ENCODE measurements around the gene ADAMTS2. TPM values are rescaled to one million over a fixed set of nuclear protein-coding genes. Genes with fewer than 3 reads are reported as not detected.

ADAMTS2 gene
- total RNA-seq, 1 donor from 2014 or later, result 23.5 TPM

GRCh38 chr5:179267671-179268083 lies 77.6 kb downstream of the ADAMTS2 start:
- Mint-ChIP-seq H3K27me3 (ENCODE audit: unreplicated experiment) (peaks cover 5% of the 10 kb centered on the region), H3K27ac (ENCODE audit: unreplicated experiment) (no peak overlapping the region), H3K36me3 (ENCODE audit: unreplicated experiment) (peaks cover 4% of the 10 kb centered on the region), H3K9me3 (ENCODE audit: unreplicated experiment) (peaks cover 2% of the 10 kb centered on the region), H3K4me3 (ENCODE audit: unreplicated experiment) (no peak overlapping the region), H3K4me1 (ENCODE audit: low read depth, unreplicated experiment) (peaks cover 16% of the 10 kb centered on the region)
- no peak for TF ChIP-seq CTCF (IDR thresholded peaks at IDR 0.05; ENCODE audit: partially characterized antibody, unreplicated experiment)
- peak; percentile 9 for DNase-seq

GRCh38 chr5:179267071-179267670 lies 78.1 kb downstream of the ADAMTS2 start:
- Mint-ChIP-seq H3K36me3 (ENCODE audit: unreplicated experiment) (peaks cover 4% of the 10 kb centered on the region), H3K9me3 (ENCODE audit: unreplicated experiment) (peaks cover 2% of the 10 kb centered on the region), H3K27ac (ENCODE audit: unreplicated experiment) (no peak overlapping the region), H3K27me3 (ENCODE audit: unreplicated experiment) (peaks cover 5% of the 10 kb centered on the region), H3K4me3 (ENCODE audit: unreplicated experiment) (no peak overlapping the region), H3K4me1 (ENCODE audit: low read depth, unreplicated experiment) (peaks cover 21% of the 10 kb centered on the region)
- TF ChIP-seq CTCF (IDR thresholded peaks at IDR 0.05; ENCODE audit: partially characterized antibody, unreplicated experiment), result no peak
- peak; percentile 14 for DNase-seq

GRCh38 chr5:179266291-179267070 lies 78.8 kb downstream of the ADAMTS2 start:
- DNase-seq, result no peak
- Mint-ChIP-seq H3K4me3 (ENCODE audit: unreplicated experiment) (no peak overlapping the region), H3K4me1 (ENCODE audit: low read depth, unreplicated experiment) (peaks cover 21% of the 10 kb centered on the region), H3K27ac (ENCODE audit: unreplicated experiment) (no peak overlapping the region), H3K36me3 (ENCODE audit: unreplicated experiment) (peaks cover 4% of the 10 kb centered on the region), H3K27me3 (ENCODE audit: unreplicated experiment) (peaks cover 6% of the 10 kb centered on the region), H3K9me3 (ENCODE audit: unreplicated experiment) (peaks cover 2% of the 10 kb centered on the region)
- TF ChIP-seq CTCF (IDR thresholded peaks at IDR 0.05; ENCODE audit: partially characterized antibody, unreplicated experiment), result no peak

- Mint-ChIP-seq H3K27ac (ENCODE audit: unreplicated experiment) (no peak overlapping the region), H3K4me1 (ENCODE audit: low read depth, unreplicated experiment) (peaks cover 27% of the 10 kb centered on the region), H3K9me3 (ENCODE audit: unreplicated experiment) (peaks cover 4% of the 10 kb centered on the region), H3K36me3 (ENCODE audit: unreplicated experiment) (peaks cover 4% of the 10 kb centered on the region), H3K27me3 (ENCODE audit: unreplicated experiment) (peaks cover 12% of the 10 kb centered on the region), H3K4me3 (ENCODE audit: unreplicated experiment) (no peak overlapping the region)
- no peak for TF ChIP-seq CTCF (IDR thresholded peaks at IDR 0.05; ENCODE audit: partially characterized antibody, unreplicated experiment)
- peak; percentile 29 for DNase-seq
Observed at GRCh38 chr5:179265514-179266290, 79.6 kb downstream of the ADAMTS2 start.

Data from glutamatergic neuron (in vitro differentiated cells).